ENCODE measurements around the gene CDH2.

CDH2 gene

GRCh38 chr18:27996801-27997272 lies 180.1 kb downstream of the CDH2 start:
- H3K4me3 ChIP-seq (ENCODE audit: low read depth, low read length) = no peak overlapping the region
- peak; percentile 40 for DNase-seq (ENCODE audit: low read depth)
- in situ Hi-C loops (cut with HindIII; ENCODE audit: low sequenced_read_pairs) = no loop called here
- no peak for TF ChIP-seq CTCF (IDR thresholded peaks at IDR 0.05; ENCODE audit: low read depth, low read length, missing control alignments)

DNA sequence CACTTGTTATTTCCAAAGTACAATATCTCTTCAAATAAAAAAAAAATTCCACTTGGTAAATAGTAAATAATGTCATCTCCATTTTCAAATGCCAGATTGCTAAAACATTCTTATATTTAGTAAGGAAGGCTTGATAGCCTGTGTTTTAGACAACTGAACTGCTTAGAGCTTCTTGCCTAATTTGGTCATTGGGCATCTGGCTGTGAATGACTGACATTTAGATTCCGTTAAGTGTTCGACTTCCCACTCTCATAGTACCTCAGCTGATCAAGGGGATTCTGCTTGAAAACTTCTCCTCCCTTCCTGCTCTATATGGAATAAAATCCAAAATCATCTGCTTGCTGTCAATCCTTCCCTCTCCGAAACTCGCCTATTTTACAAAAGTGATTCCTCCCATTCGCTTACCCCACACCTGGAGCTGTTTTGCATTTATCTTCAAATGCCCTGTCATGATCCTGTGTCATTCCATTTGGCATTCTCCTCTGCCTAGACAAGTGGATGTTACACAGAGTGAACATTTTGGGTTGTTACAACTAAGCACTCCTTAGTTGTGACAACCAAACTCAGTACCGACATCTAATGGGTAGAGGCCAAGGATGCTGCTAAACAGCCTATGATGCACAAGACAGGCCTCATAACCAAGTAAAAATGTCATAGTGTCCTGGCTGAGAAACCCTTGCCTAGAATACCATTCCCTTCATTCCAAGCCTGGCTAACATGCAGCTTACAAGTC lies 181.0 kb downstream of the CDH2 start:
- no peak for DNase-seq (ENCODE audit: low read depth)
- in situ Hi-C loops (cut with HindIII; ENCODE audit: low sequenced_read_pairs) = no loop called here
- H3K4me3 ChIP-seq (ENCODE audit: low read depth, low read length) = no peak overlapping the region
- TF ChIP-seq CTCF (IDR thresholded peaks at IDR 0.05; ENCODE audit: low read depth, low read length, missing control alignments) = no peak

DNA sequence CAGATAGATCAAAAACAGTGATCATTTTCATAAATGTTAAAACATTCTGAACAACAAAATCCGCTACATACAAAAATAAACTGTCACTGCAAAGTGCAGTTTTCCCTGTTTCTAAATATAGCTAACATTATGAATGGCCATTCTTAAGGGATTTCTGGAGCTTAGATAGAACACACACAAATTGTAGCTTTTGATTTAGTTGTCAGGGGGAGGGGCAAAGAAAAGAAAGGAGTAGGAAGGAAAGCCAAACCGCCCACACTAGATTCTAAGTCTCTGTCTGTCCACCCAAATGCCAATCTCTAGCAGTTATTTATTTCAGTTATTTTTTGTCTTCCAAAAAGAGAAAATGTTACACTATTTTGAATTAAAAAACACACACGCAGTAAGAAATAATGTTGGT lies 182.4 kb downstream of the CDH2 start:
- DNase-seq (ENCODE audit: low read depth) = no peak
- TF ChIP-seq CTCF (IDR thresholded peaks at IDR 0.05; ENCODE audit: low read depth, low read length, missing control alignments) = no peak

DNA sequence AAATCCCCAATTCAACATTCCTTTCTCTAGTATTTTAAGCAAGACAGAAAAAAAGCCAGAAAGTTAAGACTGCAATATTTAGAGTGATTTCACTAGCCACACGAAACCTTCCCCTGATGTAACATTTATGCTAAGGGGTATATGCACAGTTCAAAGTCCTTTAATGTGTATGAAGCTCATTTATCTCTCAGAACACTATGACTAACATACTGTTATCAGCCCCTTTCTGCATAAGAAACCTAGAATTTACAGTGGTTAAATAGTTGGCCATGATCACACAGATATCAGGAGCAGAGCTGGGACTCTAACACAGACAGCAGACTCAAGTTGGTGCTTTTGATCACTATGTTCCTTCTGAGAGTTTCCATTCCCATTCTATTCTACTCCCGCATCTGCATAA lies 185.5 kb downstream of the CDH2 start:
- DNase-seq (ENCODE audit: low read depth) = no peak
- no peak for TF ChIP-seq CTCF (IDR thresholded peaks at IDR 0.05; ENCODE audit: low read depth, low read length, missing control alignments)
- in situ Hi-C loops (cut with HindIII; ENCODE audit: low sequenced_read_pairs) = no loop called here
- H3K4me3 ChIP-seq (ENCODE audit: low read depth, low read length) = no peak overlapping the region

More for the DNA sequence above, 182.4 kb downstream of the CDH2 start:
- in situ Hi-C loops (cut with HindIII; ENCODE audit: low sequenced_read_pairs) = no loop called here
- H3K4me3 ChIP-seq (ENCODE audit: low read depth, low read length) = no peak overlapping the region

DNA sequence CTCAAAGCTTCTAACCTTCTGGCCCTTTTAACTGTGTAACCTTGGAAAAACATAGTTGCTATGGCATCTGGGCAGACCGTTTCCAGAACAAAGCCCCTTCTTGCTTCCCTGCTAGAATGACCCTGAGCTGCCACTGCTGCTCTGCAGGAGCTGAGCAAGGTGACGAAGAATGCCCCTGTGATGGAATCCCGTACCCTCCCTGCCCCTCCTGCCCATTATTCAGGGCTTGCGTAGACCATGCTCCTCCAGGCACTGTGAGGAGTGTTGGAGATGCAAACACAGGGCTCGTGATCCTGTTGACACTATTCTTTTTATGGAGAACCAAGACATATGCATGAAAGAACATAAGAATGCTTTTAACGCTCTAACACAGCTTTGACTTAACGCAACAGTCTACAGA lies 191.1 kb downstream of the CDH2 start:
- DNase-seq (ENCODE audit: low read depth) = no peak
- no peak for TF ChIP-seq CTCF (IDR thresholded peaks at IDR 0.05; ENCODE audit: low read depth, low read length, missing control alignments)
- H3K4me3 ChIP-seq (ENCODE audit: low read depth, low read length) = no peak overlapping the region
- in situ Hi-C loops (cut with HindIII; ENCODE audit: low sequenced_read_pairs) = no loop called here

- in situ Hi-C loops (cut with HindIII; ENCODE audit: low sequenced_read_pairs) = no loop called here
- no peak overlapping the region for H3K4me3 ChIP-seq (ENCODE audit: low read depth, low read length)
- DNase-seq (ENCODE audit: low read depth) = no peak
- TF ChIP-seq CTCF (IDR thresholded peaks at IDR 0.05; ENCODE audit: low read depth, low read length, missing control alignments) = no peak
Observed at GRCh38 chr18:27983780-27984179, 193.2 kb downstream of the CDH2 start.

All from astrocyte of the cerebellum (primary cell).